C4-2B (cell line): Measurements from ENCODE around the gene CDKN1C.

Experiments
- H3K27ac ChIP-seq: fragments of 450-650 bp; 2 replicates; pipeline ENCODE4 v1.5.1; 2017
- ZFX ChIP-seq: fragments of 450-650 bp; IDR thresholded peaks from 2 replicates; pipeline ENCODE4 v1.6.1; 2017
- TF ChIP-seq, protein P1 (sequence below): fragments of 450-650 bp; conservative IDR thresholded peaks from 2 replicates; pipeline ENCODE4 v1.5.1; 2017; ENCODE audit warnings: mild to moderate bottlenecking

Gene CDKN1C

GRCh38 chr11:2885678-2886081, at the start of gene CDKN1C:
CDKN1C (minus strand) TSS chr11:2885775; CDS start chr11:2885456, 319 bp downstream.
- TF ChIP-seq, protein P1, sequence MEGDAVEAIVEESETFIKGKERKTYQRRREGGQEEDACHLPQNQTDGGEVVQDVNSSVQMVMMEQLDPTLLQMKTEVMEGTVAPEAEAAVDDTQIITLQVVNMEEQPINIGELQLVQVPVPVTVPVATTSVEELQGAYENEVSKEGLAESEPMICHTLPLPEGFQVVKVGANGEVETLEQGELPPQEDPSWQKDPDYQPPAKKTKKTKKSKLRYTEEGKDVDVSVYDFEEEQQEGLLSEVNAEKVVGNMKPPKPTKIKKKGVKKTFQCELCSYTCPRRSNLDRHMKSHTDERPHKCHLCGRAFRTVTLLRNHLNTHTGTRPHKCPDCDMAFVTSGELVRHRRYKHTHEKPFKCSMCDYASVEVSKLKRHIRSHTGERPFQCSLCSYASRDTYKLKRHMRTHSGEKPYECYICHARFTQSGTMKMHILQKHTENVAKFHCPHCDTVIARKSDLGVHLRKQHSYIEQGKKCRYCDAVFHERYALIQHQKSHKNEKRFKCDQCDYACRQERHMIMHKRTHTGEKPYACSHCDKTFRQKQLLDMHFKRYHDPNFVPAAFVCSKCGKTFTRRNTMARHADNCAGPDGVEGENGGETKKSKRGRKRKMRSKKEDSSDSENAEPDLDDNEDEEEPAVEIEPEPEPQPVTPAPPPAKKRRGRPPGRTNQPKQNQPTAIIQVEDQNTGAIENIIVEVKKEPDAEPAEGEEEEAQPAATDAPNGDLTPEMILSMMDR, result no peak
- no peak for TF ChIP-seq ZFX
- H3K27ac ChIP-seq, result peak within 1 kb of the TSS; percentile 19; the same call in 1 of the 2 replicates

- TF ChIP-seq ZFX, result no peak
- TF ChIP-seq, protein P1, result no peak
- no peak overlapping the region for H3K27ac ChIP-seq
These were observed 49.1 kb upstream of the CDKN1C start for GRCh38 chr11:2934611-2935239.

- peak overlapping the region; percentile 59 for H3K27ac ChIP-seq
- TF ChIP-seq, protein P1, result no peak
- TF ChIP-seq ZFX, result no peak
These were observed 48.5 kb upstream of the CDKN1C start for GRCh38 chr11:2934021-2934550.

DNA sequence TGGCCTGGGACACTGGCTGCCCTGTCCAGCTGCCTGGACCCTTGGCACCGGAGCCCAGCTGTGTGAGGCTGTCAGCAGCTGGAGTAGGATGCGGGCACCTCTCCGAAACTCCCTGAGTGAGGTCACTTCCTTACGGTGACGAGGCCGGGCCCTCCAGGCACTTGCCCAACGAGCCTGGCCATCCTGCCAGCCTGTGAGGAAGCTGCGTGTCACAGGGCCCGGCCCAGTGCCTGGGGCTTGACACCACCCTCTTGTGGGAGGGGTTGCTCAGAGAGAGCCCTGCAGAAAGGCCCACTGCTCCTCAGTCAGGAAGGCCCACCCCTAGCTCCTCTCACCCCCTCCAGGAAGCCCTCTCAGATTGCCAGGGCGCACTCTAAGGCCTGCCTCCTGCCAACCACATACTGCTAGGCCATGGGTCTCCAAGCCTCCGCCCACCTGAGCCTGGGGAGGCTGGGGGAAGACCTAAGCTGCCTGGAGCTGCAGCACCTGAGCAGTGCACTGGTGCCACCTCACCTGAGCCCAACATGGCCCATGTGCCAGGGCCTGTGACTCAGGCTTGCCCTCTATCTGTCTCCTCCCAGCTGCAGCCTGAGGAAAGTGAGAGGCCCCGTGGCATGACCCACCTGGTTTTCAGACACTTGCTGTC, 47.9 kb upstream of the CDKN1C start:
- TF ChIP-seq, protein P1, result no peak
- TF ChIP-seq ZFX, result no peak
- H3K27ac ChIP-seq, result peak overlapping the region; percentile 59

DNA sequence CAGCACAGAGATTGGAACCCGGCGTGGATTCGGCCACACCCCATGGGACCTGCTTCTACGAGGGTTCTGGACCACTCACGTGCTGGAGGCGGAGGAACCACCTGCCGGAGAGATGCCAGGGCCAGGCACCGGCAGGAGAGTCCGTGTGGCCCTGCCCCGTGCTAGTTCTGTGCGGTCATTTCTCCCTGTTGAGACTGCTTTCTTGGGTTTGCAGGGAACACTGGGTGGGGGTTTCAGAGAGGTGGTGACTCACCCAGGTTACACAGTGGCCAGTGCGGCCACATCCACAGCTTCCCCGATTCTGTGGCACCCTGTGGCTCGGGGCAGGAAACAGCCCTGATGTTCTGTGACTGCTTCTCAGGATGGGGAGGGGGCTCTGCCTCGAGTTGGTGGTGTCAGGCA, 47.3 kb upstream of the CDKN1C start:
- peak overlapping the region; percentile 59 for H3K27ac ChIP-seq
- no peak for TF ChIP-seq ZFX
- TF ChIP-seq, protein P1, result no peak

- H3K27ac ChIP-seq, result peak overlapping the region; percentile 59; the same call in 1 of the 2 replicates
- TF ChIP-seq, protein P1, result no peak
- TF ChIP-seq ZFX, result no peak
These were observed 46.5 kb upstream of the CDKN1C start for GRCh38 chr11:2931771-2932738.
